ENCODE measurements around the gene ST7. TPM values are rescaled to one million over a fixed set of nuclear protein-coding genes. Genes with fewer than 3 reads are reported as not detected.
A peak's percentile ranks its signal among the peaks of the same experiment; 100 is the strongest.

The ST7 gene
- total RNA-seq, 1 donor from 2014 or later: 48.6 TPM

DNA sequence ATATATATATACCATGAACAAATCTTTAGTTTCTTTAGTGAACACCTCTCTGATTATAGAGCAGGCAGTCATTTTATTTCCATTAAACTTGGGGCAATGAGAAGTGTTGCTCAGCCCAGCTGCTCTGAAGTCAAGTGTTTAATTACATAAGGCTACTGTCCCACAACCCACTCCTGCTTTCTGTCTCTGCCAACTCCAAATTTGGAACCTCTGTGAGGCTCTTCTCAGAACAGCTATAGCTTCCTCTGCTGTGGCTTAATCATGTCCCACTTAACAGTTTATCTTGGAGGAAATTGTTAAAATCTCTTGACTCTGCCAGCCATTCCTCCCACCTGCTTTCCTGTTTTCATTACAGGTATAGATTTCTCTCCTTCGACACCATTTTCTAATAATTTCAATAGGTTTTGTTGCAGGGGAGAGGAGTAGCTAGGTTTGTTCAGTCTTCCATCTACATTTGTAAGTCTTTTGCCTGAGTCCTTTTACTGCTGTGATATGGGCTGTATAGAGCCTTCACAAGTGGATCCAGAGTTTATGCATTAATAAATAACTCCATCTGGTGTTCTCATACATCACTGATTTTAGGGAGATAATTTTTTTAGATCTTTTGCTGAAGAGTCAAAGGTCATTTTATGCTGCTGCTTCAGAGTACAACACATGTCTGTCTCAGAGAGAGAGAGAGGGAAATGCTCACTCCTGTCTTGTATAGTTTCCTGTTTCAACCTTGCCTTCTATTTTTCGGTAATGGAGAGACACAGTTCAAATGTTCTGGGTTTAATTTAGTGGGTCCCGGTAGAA is 199.1 kb downstream of the ST7 start:
- Histone ChIP-seq H3K9me3 (no peaks in the 10 kb centered on the region), H3K4me3 (no peak overlapping the region), H3K27ac (no peak overlapping the region), H3K36me3 (no peaks in the 10 kb centered on the region), H3K4me1 (peaks cover 5% of the 10 kb centered on the region), H3K27me3 (no peaks in the 10 kb centered on the region)
- peak; percentile 65 for ATAC-seq
- TF ChIP-seq CTCF (IDR thresholded peaks at IDR 0.05): no peak
- no peak for DNase-seq
- intact Hi-C loops (cut with DNase I): no loop called here

- peaks cover 12% of the 10 kb centered on the region for H3K4me1 ChIP-seq
- H3K27me3 ChIP-seq: no peaks in the 10 kb centered on the region
- no peaks in the 10 kb centered on the region for H3K9me3 ChIP-seq
- no peak overlapping the region for H3K27ac ChIP-seq
- no peak for DNase-seq
- H3K36me3 ChIP-seq: no peaks in the 10 kb centered on the region
- no peak for TF ChIP-seq CTCF (IDR thresholded peaks at IDR 0.05)
- ATAC-seq: no peak
- H3K4me3 ChIP-seq: no peak overlapping the region
- intact Hi-C loops (cut with DNase I): no loop called here
Measured at GRCh38 chr7:117153016-117153545, 199.8 kb downstream of the ST7 start.

GRCh38 chr7:117154721-117155120 is 201.4 kb downstream of the ST7 start:
- H3K4me1 ChIP-seq: peaks cover 16% of the 10 kb centered on the region
- H3K27me3 ChIP-seq: no peaks in the 10 kb centered on the region
- H3K4me3 ChIP-seq: no peak overlapping the region
- intact Hi-C loops (cut with DNase I): no loop called here
- ATAC-seq (no peak), DNase-seq (no peak)
- TF ChIP-seq CTCF (IDR thresholded peaks at IDR 0.05): no peak
- no peak overlapping the region for H3K27ac ChIP-seq
- H3K9me3 ChIP-seq: no peaks in the 10 kb centered on the region
- no peaks in the 10 kb centered on the region for H3K36me3 ChIP-seq

DNA sequence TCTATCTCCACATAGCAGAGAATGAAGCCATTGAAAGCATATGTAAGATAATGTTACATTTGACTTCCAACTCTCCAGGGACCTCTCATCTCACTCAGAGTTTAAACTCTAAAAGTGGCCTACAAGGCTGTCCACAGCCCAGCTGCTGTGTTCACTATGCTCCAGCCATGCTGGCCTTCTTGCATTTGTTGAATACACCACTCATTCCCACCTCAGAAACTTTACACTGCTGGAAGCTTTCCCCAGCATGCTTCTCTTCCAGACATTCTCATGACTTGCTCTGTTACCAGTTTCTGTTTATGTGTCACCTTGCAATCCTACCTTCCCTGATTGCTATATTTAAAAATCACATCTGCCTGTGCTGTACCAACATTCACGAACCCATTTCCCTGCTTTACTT is 202.4 kb downstream of the ST7 start:
- H3K27me3 ChIP-seq: no peaks in the 10 kb centered on the region
- no peak for DNase-seq
- no peak for ATAC-seq
- no peak for TF ChIP-seq CTCF (IDR thresholded peaks at IDR 0.05)
- peaks cover 16% of the 10 kb centered on the region for H3K4me1 ChIP-seq
- no peak overlapping the region for H3K27ac ChIP-seq
- intact Hi-C loops (cut with DNase I): no loop called here
- H3K9me3 ChIP-seq: no peaks in the 10 kb centered on the region
- H3K36me3 ChIP-seq: no peaks in the 10 kb centered on the region
- H3K4me3 ChIP-seq: no peak overlapping the region

- Histone ChIP-seq H3K36me3 (no peaks in the 10 kb centered on the region), H3K27me3 (no peaks in the 10 kb centered on the region), H3K4me1 (peaks cover 16% of the 10 kb centered on the region), H3K4me3 (no peak overlapping the region), H3K9me3 (no peaks in the 10 kb centered on the region), H3K27ac (no peak overlapping the region)
- TF ChIP-seq CTCF (IDR thresholded peaks at IDR 0.05): peak; percentile 24
- no peak for DNase-seq
- ATAC-seq: peak; percentile 82
- intact Hi-C loops (cut with DNase I): no loop called here
Measured at GRCh38 chr7:117157241-117158209, 204.2 kb downstream of the ST7 start.
